Tibial nerve (tissue), 4 donors: ENCODE results near the gene NUDT7.

Experiments
- CTCF ChIP-seq, 5 experiments: fragments of 200-600 bp in 3 of 5; fragments of 450-650 bp in 2 of 5; sonication (generic) in 3 of 5; IDR thresholded peaks; one replicate each; pipeline ENCODE4 v1.5.1; 2016 to 2019; ENCODE audit warnings: antibody characterized with exemption in 5 of 5, mild to moderate bottlenecking in 3 of 5, moderate library complexity in 2 of 5
- EP300 ChIP-seq, 2 donors: sonication (generic); formaldehyde crosslinking; IDR thresholded peaks; one replicate each; pipeline ENCODE4 v1.6.1; 2017; ENCODE audit warnings: antibody characterized with exemption in 2 of 2, mild to moderate bottlenecking in 1 of 2
- POLR2A ChIP-seq, 2 donors: fragments of 450-650 bp; IDR thresholded peaks; one replicate each; pipeline ENCODE4 v1.6.1; 2017; ENCODE audit warnings: antibody characterized with exemption in 2 of 2, mild to moderate bottlenecking in 2 of 2, moderate library complexity in 2 of 2

GRCh38 chr16:77674888-77675287, 47.4 kb upstream of the NUDT7 start:
- TF ChIP-seq POLR2A (IDR thresholded peaks at IDR 0.05) = no peak
- no peak for TF ChIP-seq CTCF (IDR thresholded peaks at IDR 0.05)
- TF ChIP-seq EP300 (IDR thresholded peaks at IDR 0.05) = no peak
